HG03095 (cell line): ENCODE results near the gene TAS1R1.

Experiments
- ATAC-seq: cut with Tn5 transposase; IDR thresholded peaks from one replicate; pipeline ENCODE4 v1.9.1; 2021; ENCODE audit warnings: moderate library complexity; ENCODE audit not compliant: unreplicated experiment

TAS1R1 gene

GRCh38 chr1:6570100-6570499, 15.0 kb downstream of the TAS1R1 start:
- no peak for ATAC-seq

- no peak for ATAC-seq
Observed at GRCh38 chr1:6570987-6571386, 15.9 kb downstream of the TAS1R1 start.

- no peak for ATAC-seq
Observed at GRCh38 chr1:6572653-6573383, 17.7 kb downstream of the TAS1R1 start.

GRCh38 chr1:6574025-6574620, 19.0 kb downstream of the TAS1R1 start:
- ATAC-seq, result no peak

- ATAC-seq, result no peak
Observed at GRCh38 chr1:6574818-6575217, 19.7 kb downstream of the TAS1R1 start.

GRCh38 chr1:6577831-6578525, 22.9 kb downstream of the TAS1R1 start:
- ATAC-seq, result no peak

- no peak for ATAC-seq
Observed at GRCh38 chr1:6578624-6579373, 23.7 kb downstream of the TAS1R1 start.

- ATAC-seq, result peak; percentile 95
Observed at GRCh38 chr1:6579374-6580118, 24.4 kb downstream of the TAS1R1 start, which contains the start of gene ZBTB48. Gene ZBTB48 (plus strand): TSS chr1:6579994. CDS start chr1:6580610, 616 bp downstream.

GRCh38 chr1:6580119-6580592, 25.0 kb downstream of the TAS1R1 start:
- ATAC-seq, result no peak

- no peak for ATAC-seq
Observed at GRCh38 chr1:6580593-6581409, 25.7 kb downstream of the TAS1R1 start.

GRCh38 chr1:6581561-6582305, 26.6 kb downstream of the TAS1R1 start:
- ATAC-seq, result no peak

- ATAC-seq, result no peak
Observed at GRCh38 chr1:6582370-6582769, 27.3 kb downstream of the TAS1R1 start.

GRCh38 chr1:6584126-6585080, 29.3 kb downstream of the TAS1R1 start:
- ATAC-seq, result no peak

- no peak for ATAC-seq
Observed at GRCh38 chr1:6585081-6585722, 30.1 kb downstream of the TAS1R1 start.

- ATAC-seq, result no peak
Observed at GRCh38 chr1:6585841-6586240, 30.7 kb downstream of the TAS1R1 start.

- no peak for ATAC-seq
Observed at GRCh38 chr1:6586404-6586816, 31.3 kb downstream of the TAS1R1 start.
